ENCODE data around the gene LCN10. TPM values are rescaled to one million over a fixed set of nuclear protein-coding genes. Genes with fewer than 3 reads are reported as not detected.

Gene LCN10
- total and polyA plus RNA-seq, 9 of the 15 experiments (the other 6 are each of a cell fraction or from before 2014, with no cell fraction given) = 0.10 to 0.21 (median 0.14) TPM; not detected in 6

DNA sequence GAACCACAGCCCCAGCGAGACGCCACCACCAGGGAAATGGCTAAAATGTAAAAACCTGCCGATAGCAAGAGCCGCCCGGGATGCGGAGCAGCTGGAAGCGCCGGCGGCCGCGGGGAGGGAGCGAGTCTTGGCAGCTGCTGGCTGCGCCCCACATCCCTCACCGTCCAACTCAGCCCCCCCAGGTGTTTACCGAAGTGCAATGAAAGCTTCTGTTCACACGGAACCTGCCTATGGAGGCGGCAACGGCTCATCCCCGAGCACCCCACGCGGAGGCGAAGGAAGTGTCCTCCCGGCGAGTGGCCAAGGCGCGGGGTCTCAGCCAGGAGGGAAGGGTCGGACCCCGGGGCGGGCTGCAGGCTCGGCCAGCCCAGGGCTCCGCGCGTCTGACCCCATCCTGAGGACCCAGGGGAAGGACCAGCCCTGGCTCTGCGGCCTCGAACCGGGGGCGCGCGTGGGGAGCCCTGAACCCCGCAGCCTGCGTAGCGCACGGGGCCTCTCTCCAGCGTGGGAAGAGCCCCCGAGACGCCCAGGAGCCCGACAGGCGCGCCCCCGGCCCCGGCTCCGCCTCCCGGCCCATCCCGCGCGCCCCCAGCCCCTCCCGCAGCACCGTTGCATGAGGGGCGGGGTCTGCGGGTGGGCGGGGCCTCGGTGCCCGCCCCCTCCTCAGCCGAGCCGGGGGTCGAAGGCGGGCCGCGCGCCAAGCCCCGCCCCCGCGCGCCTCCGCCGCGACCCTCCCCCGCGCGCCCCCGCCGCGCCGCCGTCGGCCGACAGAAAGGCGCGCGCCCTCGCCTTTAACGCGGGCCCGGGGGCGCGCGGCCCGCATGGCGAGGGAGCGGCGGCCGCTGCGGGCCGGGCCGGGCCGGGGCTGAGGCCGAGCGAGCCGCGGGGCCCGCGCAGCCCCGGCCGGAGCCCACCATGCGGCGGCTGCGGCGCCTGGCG lies 30.7 kb downstream of the LCN10 start, which contains the start of gene DIPK1B (continued):
- TF ChIP-seq PHF8 (IDR thresholded peaks at IDR 0.05; ENCODE audit: borderline replicate concordance, low read length) (peak; percentile 55; the same call in 1 of the 2 replicates), RBM34 (IDR thresholded peaks at IDR 0.05; ENCODE audit: borderline replicate concordance, insufficient read depth, low read length) (no peak), NKRF (IDR thresholded peaks at IDR 0.05; ENCODE audit: borderline replicate concordance) (no peak), CHD2 (IDR thresholded peaks at IDR 0.05; ENCODE audit: low read depth, low read length) (no peak), HMGN3 (IDR thresholded peaks at IDR 0.05; ENCODE audit: borderline replicate concordance, extremely low read depth, insufficient read length, low read depth, low read length) (peak; percentile 55), ZNF217 (CRISPR knock-in tag; IDR thresholded peaks at IDR 0.05) (no peak), SIN3B (IDR thresholded peaks at IDR 0.05; ENCODE audit: low read depth) (no peak), NCOR1 (IDR thresholded peaks at IDR 0.05) (no peak), SAFB (IDR thresholded peaks at IDR 0.05; ENCODE audit: borderline replicate concordance, low read depth, low read length) (peak; percentile 88), FOXK1 (CRISPR knock-in tag; IDR thresholded peaks at IDR 0.05; ENCODE audit: borderline replicate concordance) (no peak), MYC (IDR thresholded peaks at IDR 0.05; ENCODE audit: low read depth, low read length) (no peak), MYC (CRISPR knock-in tag; IDR thresholded peaks at IDR 0.05; ENCODE audit: borderline replicate concordance, low read depth) (0 out of 2 replicates have a peak, but pooled peaks have one; percentile 41), ERF (CRISPR knock-in tag; IDR thresholded peaks at IDR 0.05) (no peak), MAZ (CRISPR knock-in tag; conservative IDR thresholded peaks at IDR 0.05 in 1 of 2, IDR thresholded peaks at IDR 0.05 in 1 of 2) (0 out of 4 replicates have a peak, but pooled peaks have one; percentile 35 to 46), TARDBP (IDR thresholded peaks at IDR 0.05) (peak; percentile 67; the same call in 1 of the 2 replicates), NR2F6 (CRISPR knock-in tag; IDR thresholded peaks at IDR 0.05) (no peak), CTBP1 (IDR thresholded peaks at IDR 0.05; ENCODE audit: borderline replicate concordance) (peak; percentile 68)
- TF ChIP-seq, protein P1, sequence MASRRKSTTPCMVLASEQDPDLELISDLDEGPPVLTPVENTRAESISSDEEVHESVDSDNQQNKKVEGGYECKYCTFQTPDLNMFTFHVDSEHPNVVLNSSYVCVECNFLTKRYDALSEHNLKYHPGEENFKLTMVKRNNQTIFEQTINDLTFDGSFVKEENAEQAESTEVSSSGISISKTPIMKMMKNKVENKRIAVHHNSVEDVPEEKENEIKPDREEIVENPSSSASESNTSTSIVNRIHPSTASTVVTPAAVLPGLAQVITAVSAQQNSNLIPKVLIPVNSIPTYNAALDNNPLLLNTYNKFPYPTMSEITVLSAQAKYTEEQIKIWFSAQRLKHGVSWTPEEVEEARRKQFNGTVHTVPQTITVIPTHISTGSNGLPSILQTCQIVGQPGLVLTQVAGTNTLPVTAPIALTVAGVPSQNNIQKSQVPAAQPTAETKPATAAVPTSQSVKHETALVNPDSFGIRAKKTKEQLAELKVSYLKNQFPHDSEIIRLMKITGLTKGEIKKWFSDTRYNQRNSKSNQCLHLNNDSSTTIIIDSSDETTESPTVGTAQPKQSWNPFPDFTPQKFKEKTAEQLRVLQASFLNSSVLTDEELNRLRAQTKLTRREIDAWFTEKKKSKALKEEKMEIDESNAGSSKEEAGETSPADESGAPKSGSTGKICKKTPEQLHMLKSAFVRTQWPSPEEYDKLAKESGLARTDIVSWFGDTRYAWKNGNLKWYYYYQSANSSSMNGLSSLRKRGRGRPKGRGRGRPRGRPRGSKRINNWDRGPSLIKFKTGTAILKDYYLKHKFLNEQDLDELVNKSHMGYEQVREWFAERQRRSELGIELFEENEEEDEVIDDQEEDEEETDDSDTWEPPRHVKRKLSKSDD (conservative IDR thresholded peaks at IDR 0.05; ENCODE audit: low read length) = no peak
- TF ChIP-seq, protein P2, sequence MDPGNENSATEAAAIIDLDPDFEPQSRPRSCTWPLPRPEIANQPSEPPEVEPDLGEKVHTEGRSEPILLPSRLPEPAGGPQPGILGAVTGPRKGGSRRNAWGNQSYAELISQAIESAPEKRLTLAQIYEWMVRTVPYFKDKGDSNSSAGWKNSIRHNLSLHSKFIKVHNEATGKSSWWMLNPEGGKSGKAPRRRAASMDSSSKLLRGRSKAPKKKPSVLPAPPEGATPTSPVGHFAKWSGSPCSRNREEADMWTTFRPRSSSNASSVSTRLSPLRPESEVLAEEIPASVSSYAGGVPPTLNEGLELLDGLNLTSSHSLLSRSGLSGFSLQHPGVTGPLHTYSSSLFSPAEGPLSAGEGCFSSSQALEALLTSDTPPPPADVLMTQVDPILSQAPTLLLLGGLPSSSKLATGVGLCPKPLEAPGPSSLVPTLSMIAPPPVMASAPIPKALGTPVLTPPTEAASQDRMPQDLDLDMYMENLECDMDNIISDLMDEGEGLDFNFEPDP (CRISPR knock-in tag; IDR thresholded peaks at IDR 0.05) = no peak
- TF ChIP-seq, protein P3, sequence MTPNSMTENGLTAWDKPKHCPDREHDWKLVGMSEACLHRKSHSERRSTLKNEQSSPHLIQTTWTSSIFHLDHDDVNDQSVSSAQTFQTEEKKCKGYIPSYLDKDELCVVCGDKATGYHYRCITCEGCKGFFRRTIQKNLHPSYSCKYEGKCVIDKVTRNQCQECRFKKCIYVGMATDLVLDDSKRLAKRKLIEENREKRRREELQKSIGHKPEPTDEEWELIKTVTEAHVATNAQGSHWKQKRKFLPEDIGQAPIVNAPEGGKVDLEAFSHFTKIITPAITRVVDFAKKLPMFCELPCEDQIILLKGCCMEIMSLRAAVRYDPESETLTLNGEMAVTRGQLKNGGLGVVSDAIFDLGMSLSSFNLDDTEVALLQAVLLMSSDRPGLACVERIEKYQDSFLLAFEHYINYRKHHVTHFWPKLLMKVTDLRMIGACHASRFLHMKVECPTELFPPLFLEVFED (CRISPR knock-in tag; conservative IDR thresholded peaks at IDR 0.05) = no peak
